ENCODE measurements around the gene ARHGAP24.
"Not testable (repeated sequence)": the region's sequence is repeated elsewhere in the genome, so short reads cannot be mapped to it uniquely, and the experiment has no call there.

Gene ARHGAP24

GRCh38 chr4:85826060-85826678 lies 351.2 kb downstream of the ARHGAP24 start:
- DNase-seq, result no peak

GRCh38 chr4:85828027-85828890 lies 353.3 kb downstream of the ARHGAP24 start:
- no peak for DNase-seq

GRCh38 chr4:85829276-85830051 lies 354.5 kb downstream of the ARHGAP24 start:
- no peak for DNase-seq

GRCh38 chr4:85831647-85832046 lies 356.7 kb downstream of the ARHGAP24 start:
- no peak for DNase-seq

GRCh38 chr4:85833302-85833701 lies 358.4 kb downstream of the ARHGAP24 start:
- DNase-seq, result no peak

- DNase-seq, result no peak
Measured at GRCh38 chr4:85834934-85835333, 360.0 kb downstream of the ARHGAP24 start.

- no peak for DNase-seq
Measured at GRCh38 chr4:85836588-85837438, 361.9 kb downstream of the ARHGAP24 start.

- no peak for DNase-seq
Measured at GRCh38 chr4:85837439-85837733, 362.4 kb downstream of the ARHGAP24 start.

- DNase-seq, result not testable (repeated sequence)
Measured at GRCh38 chr4:85839981-85840451, 365.1 kb downstream of the ARHGAP24 start.

GRCh38 chr4:85842540-85842939 lies 367.6 kb downstream of the ARHGAP24 start:
- DNase-seq, result no peak

- not testable (repeated sequence) for DNase-seq
Measured at GRCh38 chr4:85853740-85854139, 378.8 kb downstream of the ARHGAP24 start.

GRCh38 chr4:85854546-85854945 lies 379.6 kb downstream of the ARHGAP24 start:
- no peak for DNase-seq

GRCh38 chr4:85860066-85860740 lies 385.3 kb downstream of the ARHGAP24 start:
- no peak for DNase-seq

- no peak for DNase-seq
Measured at GRCh38 chr4:85861064-85861765, 386.3 kb downstream of the ARHGAP24 start.

GRCh38 chr4:85862896-85863295 lies 387.9 kb downstream of the ARHGAP24 start:
- DNase-seq, result no peak

GRCh38 chr4:85864259-85865205 lies 389.6 kb downstream of the ARHGAP24 start:
- no peak for DNase-seq

GRCh38 chr4:85865256-85865655 lies 390.3 kb downstream of the ARHGAP24 start:
- no peak for DNase-seq

GRCh38 chr4:85866508-85866907 lies 391.6 kb downstream of the ARHGAP24 start:
- no peak for DNase-seq

GRCh38 chr4:85867271-85867670 lies 392.3 kb downstream of the ARHGAP24 start:
- no peak for DNase-seq

GRCh38 chr4:85869181-85869580 lies 394.2 kb downstream of the ARHGAP24 start:
- DNase-seq, result no peak

Measured in activated CD4-positive, alpha-beta T cell treated with anti-CD3 and anti-CD28 coated beads for 1 hour (primary cell).